GM10248 (cell line): ENCODE results near the gene HSPA1L.

ENCODE experiments used
- CTCF ChIA-PET: fragments of 300-600 bp; sonication (Branson Sonifier 250); formaldehyde crosslinking; extraction: SDS; loops from one replicate; lab custom pipeline; 2021; ENCODE audit warnings: antibody characterized with exemption; lab: Yijun Ruan, JAX
- POLR2A ChIA-PET: fragments of 350-650 bp; sonication (Branson Sonifier 250); formaldehyde crosslinking; extraction: SDS; loops from one replicate; lab custom pipeline; 2020; ENCODE audit warnings: antibody characterized with exemption; lab: Yijun Ruan, JAX
- DNase-seq: peaks from one replicate; pipeline ENCODE4 v3.0.0; 2012; ENCODE audit errors: extremely low spot score
- TF ChIP-seq, protein P1 (sequence below): IDR thresholded peaks from 2 replicates; pipeline ENCODE4 v1.5.1; 2012; ENCODE audit warnings: mild to moderate bottlenecking, low read depth; ENCODE audit errors: extremely low read depth, missing control alignments, control extremely low read depth

Gene HSPA1L

DNA sequence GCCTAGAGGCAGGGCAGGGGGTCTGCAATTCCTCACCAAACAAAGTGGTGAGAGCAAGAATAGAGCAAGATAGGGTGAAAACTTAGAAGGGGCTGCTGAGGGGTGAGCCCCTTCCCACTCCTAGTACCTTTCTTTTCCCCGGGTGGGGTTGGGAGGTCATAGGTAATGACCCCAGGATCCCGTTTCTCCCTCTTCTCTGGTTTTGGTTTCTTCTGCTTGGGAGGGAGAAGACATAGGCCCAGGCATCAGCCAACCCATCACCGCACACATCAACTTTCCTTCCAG, 23.1 kb downstream of the HSPA1L start:
- TF ChIP-seq, protein P1, sequence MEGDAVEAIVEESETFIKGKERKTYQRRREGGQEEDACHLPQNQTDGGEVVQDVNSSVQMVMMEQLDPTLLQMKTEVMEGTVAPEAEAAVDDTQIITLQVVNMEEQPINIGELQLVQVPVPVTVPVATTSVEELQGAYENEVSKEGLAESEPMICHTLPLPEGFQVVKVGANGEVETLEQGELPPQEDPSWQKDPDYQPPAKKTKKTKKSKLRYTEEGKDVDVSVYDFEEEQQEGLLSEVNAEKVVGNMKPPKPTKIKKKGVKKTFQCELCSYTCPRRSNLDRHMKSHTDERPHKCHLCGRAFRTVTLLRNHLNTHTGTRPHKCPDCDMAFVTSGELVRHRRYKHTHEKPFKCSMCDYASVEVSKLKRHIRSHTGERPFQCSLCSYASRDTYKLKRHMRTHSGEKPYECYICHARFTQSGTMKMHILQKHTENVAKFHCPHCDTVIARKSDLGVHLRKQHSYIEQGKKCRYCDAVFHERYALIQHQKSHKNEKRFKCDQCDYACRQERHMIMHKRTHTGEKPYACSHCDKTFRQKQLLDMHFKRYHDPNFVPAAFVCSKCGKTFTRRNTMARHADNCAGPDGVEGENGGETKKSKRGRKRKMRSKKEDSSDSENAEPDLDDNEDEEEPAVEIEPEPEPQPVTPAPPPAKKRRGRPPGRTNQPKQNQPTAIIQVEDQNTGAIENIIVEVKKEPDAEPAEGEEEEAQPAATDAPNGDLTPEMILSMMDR = no peak
- no peak for DNase-seq
- ChIA-PET POLR2A (interaction anchor here (1.2 kb wide), 1 partner anchor 15 kb away, joined by 3 read pairs; the partner anchor contains the start of gene LSM2), CTCF (interaction anchor here (0.7 to 1.9 kb wide), 7 partner anchors 15 to 108 kb away, joined by 3 to 10 read pairs (median 4); partner anchors contain the start of genes LSM2 and MSH5)

DNA sequence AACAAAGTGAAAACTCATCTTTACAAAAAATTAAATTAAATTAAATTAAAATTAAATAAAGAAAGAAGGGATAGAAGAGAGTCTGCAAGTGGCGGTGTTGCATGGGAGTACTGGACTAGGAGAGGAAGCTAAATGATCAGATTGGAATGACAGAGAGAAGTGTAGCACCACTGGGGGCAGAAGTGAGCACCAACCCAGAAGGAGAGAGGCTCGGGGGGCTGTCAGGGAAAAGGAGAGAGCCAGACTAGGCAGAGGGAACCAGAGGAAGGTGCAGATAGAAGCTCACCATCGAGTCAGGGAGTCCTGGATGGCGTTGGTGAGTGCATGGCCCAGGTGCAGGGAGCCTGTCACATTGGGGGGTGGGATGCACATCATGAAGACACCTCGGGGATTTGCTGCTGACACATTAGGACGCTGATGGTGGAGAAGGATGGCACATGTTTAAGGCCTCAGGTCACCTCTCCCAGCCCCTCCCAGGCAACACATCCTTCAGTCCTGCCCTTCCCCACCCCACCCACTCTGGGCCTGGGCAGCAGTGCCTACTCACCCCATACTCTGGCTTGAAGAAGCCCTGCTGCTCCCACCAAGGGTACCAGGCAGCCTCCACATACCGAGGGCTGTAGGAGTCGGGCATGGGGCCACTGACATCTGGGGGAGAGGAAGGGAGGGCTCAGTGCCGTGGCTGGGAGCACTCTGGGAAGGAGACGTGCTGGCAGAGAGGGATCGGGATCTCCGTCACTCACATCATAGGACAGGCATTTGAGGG, 23.6 kb downstream of the HSPA1L start:
- TF ChIP-seq, protein P1 = peak; percentile 60
- CTCF ChIA-PET = interaction anchor here (0.6 to 1.9 kb wide), 20 partner anchors 10 to 107 kb away, joined by 3 to 12 read pairs (median 4); partner anchors contain the start of genes DDAH2, LSM2, MSH5 and VWA7
- peak; percentile 53 for DNase-seq
- POLR2A ChIA-PET = interaction anchor here (1.2 kb wide), 1 partner anchor 15 kb away, joined by 3 read pairs; the partner anchor contains the start of gene LSM2

DNA sequence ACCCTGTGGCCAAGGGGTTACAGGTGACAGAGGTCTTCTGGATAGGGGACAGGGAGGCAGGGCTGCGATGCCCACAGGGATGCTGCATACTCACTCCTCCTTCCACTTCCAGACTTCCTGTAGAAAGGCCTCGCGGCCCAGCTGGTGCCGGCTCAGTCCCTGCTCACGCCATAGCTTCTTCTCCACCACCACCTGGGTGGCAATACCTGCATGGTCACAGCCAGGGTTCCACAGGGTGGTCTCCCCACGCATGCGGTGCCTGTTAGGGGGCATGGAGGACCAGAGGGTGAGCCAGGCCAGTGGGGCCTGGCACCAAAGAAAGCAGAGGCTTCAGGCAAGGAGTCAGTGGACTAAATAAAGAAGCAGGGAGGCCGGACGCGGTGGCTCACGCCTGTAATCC, 29.6 kb downstream of the HSPA1L start:
- ChIA-PET CTCF (interaction anchor here (1.0 to 7.2 kb wide), 6 partner anchors 8 to 44 kb away, joined by 3 to 41 read pairs (median 5); partner anchors contain the start of gene VWA7), POLR2A (no interaction called here)
- DNase-seq = no peak
- TF ChIP-seq, protein P1 = no peak

DNA sequence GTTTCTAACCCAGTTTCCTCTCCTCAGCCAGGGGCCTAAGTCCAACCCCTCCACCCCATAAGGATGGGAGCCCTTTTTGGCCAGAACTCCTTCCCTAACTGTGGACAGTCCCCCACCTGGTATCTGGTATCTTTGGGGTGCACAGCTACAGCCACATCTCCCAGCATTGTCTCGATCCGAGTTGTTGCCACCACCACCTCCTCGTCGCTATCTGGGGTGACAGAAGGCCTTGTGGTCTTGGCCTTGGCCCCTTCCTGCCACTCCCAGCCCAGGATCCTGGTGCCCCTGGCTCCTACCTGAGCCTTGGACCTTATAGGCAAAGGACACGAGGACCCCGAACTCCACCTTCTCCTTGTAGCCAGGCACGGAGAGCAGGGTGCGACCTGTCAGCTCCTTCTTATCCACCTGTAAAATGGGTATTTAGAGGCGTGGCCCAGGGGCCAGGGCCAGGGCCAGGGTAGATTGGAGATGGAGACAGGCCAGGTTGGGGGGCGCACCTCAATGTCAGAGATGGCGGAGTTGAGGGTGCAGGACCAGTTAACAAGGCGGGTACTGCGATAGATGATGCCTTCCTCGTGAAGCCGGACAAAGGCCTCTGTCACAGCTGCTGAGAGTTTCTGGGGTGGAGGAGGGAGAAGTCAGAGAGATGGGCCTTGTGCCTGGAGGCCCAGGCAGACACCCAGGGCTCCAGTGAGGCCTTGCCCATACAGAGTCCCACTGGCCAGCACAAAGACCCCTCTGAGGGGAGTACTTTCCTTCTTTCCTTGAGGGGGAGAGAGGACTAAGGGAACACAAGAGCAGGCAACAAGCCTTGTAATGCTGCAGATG, 30.8 kb downstream of the HSPA1L start:
- DNase-seq = no peak
- ChIA-PET POLR2A (no interaction called here), CTCF (interaction anchor here (1.3 to 7.2 kb wide), 3 partner anchors 10 to 15 kb away, joined by 4 to 41 read pairs (median 10); no protein-coding TSS in a partner anchor)
- TF ChIP-seq, protein P1 = no peak

DNA sequence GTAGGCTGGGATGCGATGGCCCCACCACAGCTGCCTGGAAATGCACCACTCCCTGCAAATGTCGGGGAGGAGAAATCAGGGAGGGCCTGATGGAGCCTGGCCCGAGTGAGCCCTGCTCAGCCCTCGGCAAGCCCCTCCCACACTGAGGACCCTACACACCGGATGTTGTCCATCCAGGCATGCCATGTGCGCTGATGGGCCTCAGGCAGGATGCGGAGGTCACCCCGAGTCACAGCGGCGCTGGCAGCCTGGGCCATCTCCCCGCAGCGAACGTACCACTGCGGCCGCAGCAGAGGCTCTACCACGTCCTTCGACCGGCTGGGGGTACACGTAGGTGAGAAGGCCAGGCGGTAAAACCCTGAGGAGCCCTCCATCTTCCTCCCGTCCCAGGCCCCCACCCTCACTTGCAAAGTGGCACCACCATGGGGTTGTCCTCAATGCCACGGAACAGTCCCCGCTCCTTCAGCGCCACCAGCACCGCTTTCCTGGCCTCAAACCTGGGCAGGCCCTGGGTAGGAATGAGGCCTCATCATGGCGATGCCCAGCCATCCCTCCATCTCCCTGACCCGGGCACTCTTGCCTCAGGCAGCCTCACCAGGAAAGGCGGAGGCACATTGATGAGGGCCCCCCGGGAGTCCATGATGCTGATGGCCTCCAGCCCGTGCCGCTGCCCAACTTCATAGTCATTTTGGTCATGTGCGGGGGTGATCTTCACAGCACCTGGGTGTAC, 32.8 kb downstream of the HSPA1L start:
- TF ChIP-seq, protein P1 = no peak
- POLR2A ChIA-PET = no interaction called here
- CTCF ChIA-PET = interaction anchor here (1.9 to 7.2 kb wide), 4 partner anchors 8 to 13 kb away, joined by 9 to 41 read pairs (median 20); no protein-coding TSS in a partner anchor
- DNase-seq = no peak
